HFF-Myc (cell line): ENCODE results near the gene CAPZA2.

Experiments used
- DNase-seq: peaks from one replicate; pipeline ENCODE4 v3.0.0-alpha.2; 2011; ENCODE audit warnings: low read depth; ENCODE audit errors: extremely low read depth
- H3K4me3 ChIP-seq: replicated peaks from 2 replicates; pipeline ENCODE4 v1.5.1; 2011; ENCODE audit warnings: low read depth, mild to moderate bottlenecking, control low read depth, low read length
- CTCF ChIP-seq: IDR thresholded peaks from 2 replicates; pipeline ENCODE4 v1.5.1; 2012; ENCODE audit warnings: mild to moderate bottlenecking, low read depth, low read length, control low read depth; ENCODE audit errors: missing control alignments

Gene CAPZA2

GRCh38 chr7:116873619-116874018, 11.2 kb downstream of the CAPZA2 start:
- no peak overlapping the region for H3K4me3 ChIP-seq
- DNase-seq = no peak
- TF ChIP-seq CTCF = no peak

DNA sequence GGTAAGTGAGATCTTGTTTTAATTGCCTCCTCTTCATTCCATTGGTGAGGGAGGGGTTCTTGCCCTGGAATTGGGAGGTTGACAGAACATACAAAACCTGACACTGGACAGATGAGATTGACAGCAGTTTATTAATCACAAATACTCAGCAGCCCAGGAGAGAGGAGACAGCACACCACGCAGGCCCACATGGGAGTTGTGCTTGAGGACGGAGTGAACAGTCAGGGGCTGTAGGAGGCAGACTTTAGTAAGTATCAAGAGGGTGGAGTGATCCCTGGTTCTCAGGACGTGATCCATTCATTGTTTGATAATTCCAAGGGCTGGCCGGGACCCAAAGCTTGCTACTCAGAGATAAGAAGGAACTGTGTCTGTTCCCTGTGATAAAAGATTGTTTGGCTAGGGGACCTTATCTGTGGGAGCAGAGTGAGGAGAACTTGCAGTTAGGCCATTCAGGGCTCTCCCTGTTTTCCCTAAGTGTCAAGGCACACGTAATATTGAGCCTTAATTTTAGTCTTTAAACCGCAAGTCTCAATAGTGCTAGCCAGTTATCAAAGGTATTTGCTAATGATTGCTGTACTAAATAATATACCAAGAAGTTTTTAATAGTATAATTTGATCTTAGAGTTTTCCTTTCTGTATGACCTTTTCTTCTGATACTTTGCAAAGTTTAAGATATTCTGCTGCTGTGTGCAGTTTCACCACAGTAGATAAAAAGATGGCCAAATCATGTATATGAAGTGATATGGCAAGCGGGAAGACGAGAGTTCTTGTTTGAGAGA, 14.5 kb downstream of the CAPZA2 start:
- no peak for TF ChIP-seq CTCF
- H3K4me3 ChIP-seq = no peak overlapping the region
- no peak for DNase-seq

DNA sequence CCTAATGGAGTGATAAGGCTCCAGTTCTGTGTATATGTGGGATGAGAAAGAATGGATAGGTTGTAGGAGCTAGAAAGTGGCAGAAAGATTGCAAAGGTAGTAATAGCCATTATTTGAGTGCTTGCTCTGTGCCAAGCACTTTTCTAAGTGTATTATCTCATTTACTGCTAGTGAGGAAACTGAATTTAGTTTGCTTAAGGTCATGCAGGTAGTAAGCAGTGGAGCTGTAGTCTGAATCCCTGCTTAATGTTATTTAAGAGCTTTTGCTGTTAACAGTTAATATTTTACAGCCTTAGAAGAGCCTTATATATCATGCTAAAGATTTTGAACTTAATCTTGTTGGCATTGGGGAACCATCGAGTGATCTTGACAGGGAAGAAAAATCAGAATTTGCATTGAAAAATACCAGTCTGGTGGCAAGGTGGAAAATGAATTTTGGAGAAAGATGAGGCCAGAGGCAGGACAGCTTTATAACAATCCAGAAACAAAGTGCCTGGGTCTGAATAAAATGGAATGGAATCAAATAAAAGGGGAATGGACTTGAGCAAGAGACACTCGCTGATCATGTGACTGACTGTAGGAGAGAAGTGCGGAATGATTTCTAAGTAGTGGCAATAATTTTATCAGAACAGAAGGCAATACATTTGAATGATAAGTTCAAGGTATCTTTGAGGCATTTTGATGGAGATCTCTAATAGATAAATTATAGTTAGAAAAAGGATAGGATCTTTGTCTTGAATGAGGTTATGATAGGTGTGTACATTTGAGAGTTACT, 15.2 kb downstream of the CAPZA2 start:
- TF ChIP-seq CTCF = no peak
- no peak for DNase-seq
- H3K4me3 ChIP-seq = no peak overlapping the region

DNA sequence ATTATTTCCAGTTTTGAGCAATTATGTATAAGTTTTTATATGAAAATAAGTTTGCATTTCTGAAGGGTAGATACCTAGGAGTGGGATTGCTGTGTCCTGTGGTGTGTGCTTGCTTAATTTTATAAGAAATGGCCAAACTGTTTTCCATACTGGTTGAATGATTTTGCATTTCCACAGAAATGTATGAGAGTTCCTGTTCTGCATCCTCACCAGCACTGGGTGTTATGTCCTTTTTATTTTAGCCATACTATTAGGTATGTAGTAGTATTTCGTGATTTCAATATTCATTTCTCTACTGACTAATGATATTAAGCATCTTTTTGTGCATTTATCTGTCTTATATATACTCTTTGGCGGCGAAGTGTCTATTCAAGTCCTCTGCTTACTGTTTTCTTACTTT, 22.3 kb downstream of the CAPZA2 start:
- H3K4me3 ChIP-seq = no peak overlapping the region
- DNase-seq = no peak
- TF ChIP-seq CTCF = no peak

- DNase-seq = no peak
- TF ChIP-seq CTCF = no peak
- no peak overlapping the region for H3K4me3 ChIP-seq
Observed at GRCh38 chr7:116885724-116886123, 23.3 kb downstream of the CAPZA2 start.

DNA sequence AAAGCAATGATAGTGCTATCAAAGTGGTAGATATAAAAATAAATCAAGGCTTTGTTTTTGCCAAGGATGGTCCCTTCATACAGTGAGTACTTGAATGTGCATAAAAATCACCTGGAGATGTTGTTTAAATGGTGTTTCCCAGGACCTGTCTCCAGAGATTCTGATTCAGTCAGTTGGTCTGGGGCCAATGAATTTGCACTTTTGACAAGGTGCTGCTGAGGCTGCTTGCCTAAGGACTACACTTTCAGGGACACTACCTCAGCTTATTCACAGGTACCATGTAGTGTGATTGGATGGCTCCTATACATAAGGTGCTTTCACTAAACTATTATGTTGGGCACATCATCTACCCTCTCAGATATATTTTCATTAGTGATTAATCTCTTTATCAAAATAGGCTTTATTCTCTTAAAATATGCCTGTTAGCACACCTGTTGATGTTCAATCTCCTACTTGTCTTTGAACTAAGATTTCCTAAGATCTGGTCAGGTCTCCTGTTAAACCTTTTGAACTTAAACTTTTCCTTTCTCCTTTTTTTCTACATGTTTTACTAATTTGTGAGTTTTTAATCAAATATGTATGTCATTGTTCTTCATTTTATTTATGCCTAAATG, 24.3 kb downstream of the CAPZA2 start:
- no peak overlapping the region for H3K4me3 ChIP-seq
- no peak for TF ChIP-seq CTCF
- DNase-seq = no peak
